Activated naive CD4-positive, alpha-beta T cell treated with Interleukin-2 at 50 U/mL for 16 hours (primary cell): ENCODE results near the gene PRKAR1B.
"Not testable (repeated sequence)": the region's sequence is repeated elsewhere in the genome, so short reads cannot be mapped to it uniquely, and the experiment has no call there.

Experiments
- DNase-seq: peaks from one replicate; pipeline ENCODE4 v3.0.0-alpha.2; 2020

Gene PRKAR1B

GRCh38 chr7:619368-619840, 107.7 kb downstream of the PRKAR1B start:
- no peak for DNase-seq

GRCh38 chr7:618539-619367, 108.3 kb downstream of the PRKAR1B start:
- peak; percentile 60 for DNase-seq

GRCh38 chr7:617614-618538, 109.2 kb downstream of the PRKAR1B start:
- peak; percentile 24 for DNase-seq

- DNase-seq = no peak
Observed at GRCh38 chr7:613442-614140, 113.5 kb downstream of the PRKAR1B start.

GRCh38 chr7:611837-612236, 115.2 kb downstream of the PRKAR1B start:
- DNase-seq = not testable (repeated sequence)

GRCh38 chr7:611281-611810, 115.7 kb downstream of the PRKAR1B start:
- no peak for DNase-seq

GRCh38 chr7:610531-611280, 116.4 kb downstream of the PRKAR1B start:
- no peak for DNase-seq

- no peak for DNase-seq
Observed at GRCh38 chr7:610141-610530, 116.9 kb downstream of the PRKAR1B start.

GRCh38 chr7:609365-609764, 117.7 kb downstream of the PRKAR1B start:
- no peak for DNase-seq

- DNase-seq = no peak
Observed at GRCh38 chr7:608954-609353, 118.1 kb downstream of the PRKAR1B start.

- DNase-seq = no peak
Observed at GRCh38 chr7:608361-608760, 118.7 kb downstream of the PRKAR1B start.

GRCh38 chr7:607938-608337, 119.1 kb downstream of the PRKAR1B start:
- no peak for DNase-seq

GRCh38 chr7:605661-606450, 121.2 kb downstream of the PRKAR1B start:
- no peak for DNase-seq

GRCh38 chr7:604884-605531, 122.1 kb downstream of the PRKAR1B start:
- DNase-seq = peak; percentile 70

GRCh38 chr7:604001-604883, 122.8 kb downstream of the PRKAR1B start:
- peak; percentile 98 for DNase-seq

GRCh38 chr7:603152-603951, 123.7 kb downstream of the PRKAR1B start:
- DNase-seq = peak; percentile 58

- DNase-seq = peak; percentile 83
Observed at GRCh38 chr7:602341-603141, 124.5 kb downstream of the PRKAR1B start.
